Endothelial cell of umbilical vein (primary cell): ENCODE data around the gene FIZ1. TPM values are rescaled to one million over a fixed set of nuclear protein-coding genes. Genes with fewer than 3 reads are reported as not detected.

Source experiments
- BruUV-seq: library from RNA; stranded (reverse); fragments of 400-500 nt; replicated peaks from 2 replicates; lab custom pipeline; 2021; lab: Mats Ljungman, UMichigan
- CTCF ChIA-PET: fragments of 300-600, 350-600 bp; sonication (Branson Sonifier 250); formaldehyde crosslinking; loops from one replicate; lab custom pipeline; 2021; ENCODE audit warnings: antibody characterized with exemption, inconsistent platforms; lab: Charles Lee
- POLR2A ChIA-PET: fragments of 300-600, 350-600 bp; sonication (Branson Sonifier 250); formaldehyde crosslinking; loops from one replicate; lab custom pipeline; 2021; ENCODE audit warnings: antibody characterized with exemption, inconsistent platforms; lab: Charles Lee
- DNase-seq: peaks from one replicate; pipeline ENCODE4 v3.0.0-alpha.2; 2011; ENCODE audit warnings: low read depth, low spot score
- FAIRE-seq: peaks from 2 replicates; lab custom pipeline; 2011; peaks lifted over from hg19 to GRCh38; lab: Jason Lieb, UNC
- H2AFZ ChIP-seq: 2 replicates; pipeline ENCODE4 v1.6.0; 2012; ENCODE audit warnings: low read depth, low read length, control low read depth, inconsistent platforms
- H3K27ac ChIP-seq: 2 replicates; pipeline ENCODE4 v1.5.1; 2011; ENCODE audit warnings: low read depth, mild to moderate bottlenecking, control low read depth, low read length, moderate library complexity; ENCODE audit not compliant: insufficient read depth
- H3K27me3 ChIP-seq, 2 experiments: 2 replicates each; pipeline versions ENCODE4 v1.6.0 to v1.6.1; 2011; ENCODE audit warnings: low read length in 2 of 2, mixed read lengths in 1 of 2; ENCODE audit not compliant: control insufficient read depth in 2 of 2, insufficient read depth in 2 of 2
- H3K36me3 ChIP-seq, 2 experiments: 2 replicates in 1 of 2; 3 replicates in 1 of 2; pipeline ENCODE4 v1.5.1; 2011; ENCODE audit warnings: low read length in 2 of 2, mild to moderate bottlenecking in 1 of 2, moderate library complexity in 1 of 2; ENCODE audit not compliant: control insufficient read depth in 2 of 2, insufficient read depth in 2 of 2; ENCODE audit errors: extremely low read depth in 1 of 2
- H3K4me1 ChIP-seq: 3 replicates; pipeline ENCODE4 v1.5.1; 2011; ENCODE audit warnings: mild to moderate bottlenecking, low read length; ENCODE audit not compliant: control insufficient read depth, insufficient read depth; ENCODE audit errors: extremely low read depth
- H3K4me2 ChIP-seq: 2 replicates; pipeline ENCODE4 v1.6.1; 2011; ENCODE audit warnings: low read length, control low read depth, mixed read lengths; ENCODE audit not compliant: insufficient read depth
- H3K4me3 ChIP-seq, 3 experiments: fragments of 200-600 bp in 1 of 3; sonication (generic), shearing (Covaris generic) in 1 of 3; replicated peaks in 1 of 3; 2 replicates each; pipeline ENCODE4 v1.5.1; 2011 to 2016; ENCODE audit warnings: control low read depth in 3 of 3, low read length in 3 of 3, mild to moderate bottlenecking in 2 of 3, inconsistent platforms in 1 of 3, low read depth in 1 of 3, moderate library complexity in 1 of 3; ENCODE audit not compliant: insufficient read depth in 1 of 3
- H3K79me2 ChIP-seq: 2 replicates; pipeline ENCODE4 v1.6.0; 2012; ENCODE audit warnings: low read length, inconsistent platforms; ENCODE audit not compliant: control insufficient read depth, insufficient read depth
- H3K9ac ChIP-seq: replicated peaks from 2 replicates; pipeline ENCODE3; 2011; ENCODE audit warnings: low read length, control low read depth; ENCODE audit not compliant: insufficient read depth; ENCODE audit errors: extremely low read depth
- H3K9me1 ChIP-seq: replicated peaks from 3 replicates; pipeline ENCODE4 v1.6.0; 2011; ENCODE audit warnings: mild to moderate bottlenecking, low read length; ENCODE audit not compliant: control insufficient read depth, insufficient read depth; ENCODE audit errors: extremely low read depth
- H3K9me3 ChIP-seq: replicated peaks from 2 replicates; pipeline ENCODE4 v1.5.1; 2012; ENCODE audit warnings: low read length, inconsistent platforms; ENCODE audit not compliant: control insufficient read depth, insufficient read depth
- H4K20me1 ChIP-seq: replicated peaks from 2 replicates; pipeline ENCODE3; 2011; ENCODE audit warnings: mild to moderate bottlenecking, low read length; ENCODE audit not compliant: control insufficient read depth, insufficient read depth; ENCODE audit errors: extremely low read depth
- EZH2 ChIP-seq: IDR thresholded peaks from 2 replicates; pipeline ENCODE4 v1.6.1; 2012; ENCODE audit warnings: borderline replicate concordance, low read depth, mild to moderate bottlenecking, moderate library complexity, low read length, inconsistent platforms; ENCODE audit not compliant: severe bottlenecking
- FOS ChIP-seq: IDR thresholded peaks from 2 replicates; pipeline ENCODE4 v1.6.1; 2011; ENCODE audit warnings: mild to moderate bottlenecking, low read length, moderate library complexity, borderline replicate concordance; ENCODE audit not compliant: insufficient read depth
- GATA2 ChIP-seq: IDR thresholded peaks from 2 replicates; pipeline ENCODE4 v1.7.0; 2011; ENCODE audit warnings: low read depth, mild to moderate bottlenecking, moderate library complexity, mixed read lengths, low read length; ENCODE audit not compliant: insufficient read length, insufficient read depth
- JUN ChIP-seq: IDR thresholded peaks from 2 replicates; pipeline ENCODE4 v1.6.1; 2011; ENCODE audit warnings: borderline replicate concordance, low read depth; ENCODE audit not compliant: insufficient read length, insufficient read depth
- MAX ChIP-seq: IDR thresholded peaks from 2 replicates; pipeline ENCODE4 v1.6.1; 2011; ENCODE audit not compliant: insufficient read depth, insufficient read length
- MYC ChIP-seq: IDR thresholded peaks from one replicate; pipeline ENCODE4 v1.6.1; 2011; ENCODE audit warnings: mild to moderate bottlenecking, low read depth, low read length
- POLR2A ChIP-seq: IDR thresholded peaks from 2 replicates; pipeline ENCODE4 v1.6.1; 2012; ENCODE audit warnings: low read depth, mild to moderate bottlenecking, control low read depth, low read length
- POLR2AphosphoS5 ChIP-seq: IDR thresholded peaks from 2 replicates; pipeline ENCODE4 v1.6.1; 2012; ENCODE audit warnings: low read depth, mild to moderate bottlenecking, control low read depth, low read length, moderate library complexity; ENCODE audit not compliant: insufficient read depth
- dilution Hi-C: fragments of 300-500 bp; cut with MboI; formaldehyde crosslinking; loops from one replicate; pipeline ENCODE4 v1.15.0; 2019; ENCODE audit warnings: low sequenced_read_pairs; ENCODE audit not compliant: extremely low pct_ligation_motif_present
- intact Hi-C: fragments of 100-400 bp; cut with micrococcal nuclease; formaldehyde crosslinking; loops from one replicate; pipeline ENCODE4 v1.10.0; 2022
- polyA plus RNA-seq, 4 experiments: library from polyadenylated mRNA; depleted of rRNA in 3 of 4; stranded (reverse) in 3 of 4; unstranded in 1 of 4; fragments of >200 nt; gene quantifications; 2 replicates each; pipeline versions ENCODE4 v1.2.1 to v1.2.3, GENCODE V29; 2011 to 2012; ENCODE audit warnings: missing spikeins in 1 of 4
- total RNA-seq: library from RNA; stranded (reverse); gene quantifications from 2 replicates; pipeline ENCODE4 v1.2.3, GENCODE V29; 2021
- TF ChIP-seq, protein P1 (sequence below), 2 donors: IDR thresholded peaks; 1 replicate in 1 of 2; 2 replicates in 1 of 2; pipeline ENCODE4 v1.5.1; 2011; ENCODE audit warnings: low read length in 2 of 2, mild to moderate bottlenecking in 2 of 2, moderate library complexity in 2 of 2, control low read depth in 1 of 2, inconsistent platforms in 1 of 2, low read depth in 1 of 2; ENCODE audit not compliant: insufficient read depth in 1 of 2; ENCODE audit errors: extremely low read depth in 1 of 2

Gene FIZ1
- total and polyA plus RNA-seq, 2 donors (not counting 3 experiments of a cell fraction or from before 2014, with no cell fraction given): 6.6 to 15.6 TPM

- ChIA-PET CTCF (interaction anchor here (0.8 to 2.1 kb wide), 7 partner anchors 9 to 24 kb away, joined by 3 to 14 read pairs (median 4); no protein-coding TSS in a partner anchor), POLR2A (no interaction called here)
- Histone ChIP-seq H3K9me1 (no peaks in the 10 kb centered on the region), H3K9me3 (no peaks in the 10 kb centered on the region), H3K4me2 (peak within 1 kb of the TSS; percentile 60), H3K4me3 (peak within 1 kb of the TSS; percentile 71 to 82 (median 77)), H3K4me1 (peaks cover 21% of the 10 kb centered on the region), H3K79me2 (peaks cover 18% of the 10 kb centered on the region), H3K9ac (peak within 1 kb of the TSS; percentile 61), H4K20me1 (no peaks in the 10 kb centered on the region), H2AFZ (peak within 1 kb of the TSS; percentile 97), H3K27me3 (no peaks in the 10 kb centered on the region), H3K27ac (no peak within 1 kb of the TSS), H3K36me3 (peaks cover 3 to 12% of the 10 kb centered on the region in 2 experiments)
- DNase-seq (peak; percentile 71), FAIRE-seq (peak; percentile 71)
- intact Hi-C loops (no loop called here), dilution Hi-C loops (no loop called here)
- TF ChIP-seq GATA2: no peak
- TF ChIP-seq MAX: no peak
- TF ChIP-seq MYC: no peak
- TF ChIP-seq FOS: no peak
- TF ChIP-seq JUN: no peak
- TF ChIP-seq, protein P1, sequence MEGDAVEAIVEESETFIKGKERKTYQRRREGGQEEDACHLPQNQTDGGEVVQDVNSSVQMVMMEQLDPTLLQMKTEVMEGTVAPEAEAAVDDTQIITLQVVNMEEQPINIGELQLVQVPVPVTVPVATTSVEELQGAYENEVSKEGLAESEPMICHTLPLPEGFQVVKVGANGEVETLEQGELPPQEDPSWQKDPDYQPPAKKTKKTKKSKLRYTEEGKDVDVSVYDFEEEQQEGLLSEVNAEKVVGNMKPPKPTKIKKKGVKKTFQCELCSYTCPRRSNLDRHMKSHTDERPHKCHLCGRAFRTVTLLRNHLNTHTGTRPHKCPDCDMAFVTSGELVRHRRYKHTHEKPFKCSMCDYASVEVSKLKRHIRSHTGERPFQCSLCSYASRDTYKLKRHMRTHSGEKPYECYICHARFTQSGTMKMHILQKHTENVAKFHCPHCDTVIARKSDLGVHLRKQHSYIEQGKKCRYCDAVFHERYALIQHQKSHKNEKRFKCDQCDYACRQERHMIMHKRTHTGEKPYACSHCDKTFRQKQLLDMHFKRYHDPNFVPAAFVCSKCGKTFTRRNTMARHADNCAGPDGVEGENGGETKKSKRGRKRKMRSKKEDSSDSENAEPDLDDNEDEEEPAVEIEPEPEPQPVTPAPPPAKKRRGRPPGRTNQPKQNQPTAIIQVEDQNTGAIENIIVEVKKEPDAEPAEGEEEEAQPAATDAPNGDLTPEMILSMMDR (IDR thresholded peaks at IDR 0.05; ENCODE audit: extremely low read depth in 1 of 2, insufficient read depth in 1 of 2, low read depth in 1 of 2, low read length in 2 of 2): no peak
- no peak for TF ChIP-seq EZH2
- TF ChIP-seq POLR2AphosphoS5: no peak
- no peak for TF ChIP-seq POLR2A
- BruUV-seq: no TSS peak
Observed at GRCh38 chr19:55647732-55648584, 48.6 kb upstream of the FIZ1 start, which contains the start of gene CCDC106. Gene CCDC106, plus strand, starts transcription at chr19:55648212. Its CDS starts 835 bp downstream, at chr19:55649047.
